ENCODE measurements around the gene B3GALNT2. TPM values are rescaled to one million over a fixed set of nuclear protein-coding genes. Genes with fewer than 3 reads are reported as not detected.

Gene B3GALNT2
- total and polyA plus RNA-seq, 7 donors, result 7.1 to 46.9 (median 27.0) TPM

DNA sequence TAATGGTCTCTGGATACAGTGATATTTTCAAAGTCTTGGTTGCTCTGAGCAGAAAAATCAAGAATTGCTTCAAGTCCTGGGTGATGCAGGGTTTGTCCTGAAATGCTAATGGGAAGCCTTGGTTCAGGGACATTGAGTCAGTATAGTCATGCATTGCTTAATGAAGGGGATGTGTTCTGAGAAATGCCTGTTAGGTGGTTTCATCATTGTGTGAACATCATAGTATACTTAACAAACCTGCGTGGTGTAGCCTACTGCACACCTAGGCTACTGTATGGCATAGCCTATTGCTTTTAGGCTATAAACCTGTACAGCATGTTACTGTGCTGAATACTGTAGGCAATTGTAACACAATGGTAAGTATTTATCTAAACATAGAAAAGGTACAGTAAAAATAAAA lies 100.7 kb downstream of the B3GALNT2 start:
- intact Hi-C loops (cut with DNase I), result no loop called here
- TF ChIP-seq, protein P1, sequence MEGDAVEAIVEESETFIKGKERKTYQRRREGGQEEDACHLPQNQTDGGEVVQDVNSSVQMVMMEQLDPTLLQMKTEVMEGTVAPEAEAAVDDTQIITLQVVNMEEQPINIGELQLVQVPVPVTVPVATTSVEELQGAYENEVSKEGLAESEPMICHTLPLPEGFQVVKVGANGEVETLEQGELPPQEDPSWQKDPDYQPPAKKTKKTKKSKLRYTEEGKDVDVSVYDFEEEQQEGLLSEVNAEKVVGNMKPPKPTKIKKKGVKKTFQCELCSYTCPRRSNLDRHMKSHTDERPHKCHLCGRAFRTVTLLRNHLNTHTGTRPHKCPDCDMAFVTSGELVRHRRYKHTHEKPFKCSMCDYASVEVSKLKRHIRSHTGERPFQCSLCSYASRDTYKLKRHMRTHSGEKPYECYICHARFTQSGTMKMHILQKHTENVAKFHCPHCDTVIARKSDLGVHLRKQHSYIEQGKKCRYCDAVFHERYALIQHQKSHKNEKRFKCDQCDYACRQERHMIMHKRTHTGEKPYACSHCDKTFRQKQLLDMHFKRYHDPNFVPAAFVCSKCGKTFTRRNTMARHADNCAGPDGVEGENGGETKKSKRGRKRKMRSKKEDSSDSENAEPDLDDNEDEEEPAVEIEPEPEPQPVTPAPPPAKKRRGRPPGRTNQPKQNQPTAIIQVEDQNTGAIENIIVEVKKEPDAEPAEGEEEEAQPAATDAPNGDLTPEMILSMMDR (IDR thresholded peaks at IDR 0.05), result no peak

DNA sequence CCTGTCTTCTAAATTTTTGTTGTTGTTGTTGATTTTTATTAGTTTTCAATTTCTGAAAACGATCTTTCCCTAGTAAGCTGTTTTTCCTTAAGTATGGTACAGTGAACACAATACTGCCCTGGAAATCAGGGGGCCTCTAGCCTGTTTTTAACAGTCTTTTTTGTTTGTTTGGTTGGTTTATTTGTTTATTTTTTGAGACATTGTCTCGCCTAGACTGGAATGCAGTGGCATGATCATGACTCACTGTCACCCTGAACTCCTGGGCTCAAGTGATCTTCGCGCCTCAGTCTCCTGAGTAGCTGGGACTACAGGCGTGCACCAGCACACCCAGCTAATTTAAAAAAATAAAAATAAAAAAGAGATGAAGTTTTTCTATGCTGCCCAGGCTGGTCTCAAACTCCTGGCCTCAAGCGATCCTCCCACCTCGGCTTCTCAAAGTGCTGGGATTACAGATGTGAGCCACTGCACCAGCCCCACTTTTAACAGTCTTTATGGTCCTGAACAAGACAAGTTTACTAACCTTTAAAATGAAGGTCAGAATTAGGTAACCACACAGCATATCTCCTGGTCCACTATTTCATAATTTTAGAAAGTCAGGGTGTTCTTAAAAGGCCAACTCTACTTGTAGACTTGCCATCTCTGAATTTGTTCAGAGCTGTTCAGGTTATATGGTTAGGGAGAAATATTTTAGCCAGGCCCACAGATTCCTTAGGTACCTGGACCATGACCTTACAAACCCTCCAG lies 101.6 kb downstream of the B3GALNT2 start:
- DNase-seq, result no peak
- TF ChIP-seq, protein P1 (IDR thresholded peaks at IDR 0.05), result no peak
- peak in 1 of 4 donors; percentile 40 for ATAC-seq
- intact Hi-C loops (cut with DNase I), result no loop called here
- Histone ChIP-seq H3K4me3 (no peak overlapping the region), H3K9me3 (no peaks in the 10 kb centered on the region), H3K4me1 (peaks cover 3% of the 10 kb centered on the region), H3K36me3 (ENCODE audit: insufficient read depth in 1 of 2, low read depth in 1 of 2) (peaks cover 0 to 15% of the 10 kb centered on the region in 2 donors), H3K27ac (no peak overlapping the region), H3K27me3 (ENCODE audit: insufficient read depth in 3 of 3, low read length in 2 of 3) (no peaks in the 10 kb centered on the region)
- 92 to 96% (median 95%) methylated on average over 7 of the region's 7 CpGs for WGBS, 3 donors

More for the DNA sequence above, 100.7 kb downstream of the B3GALNT2 start:
- Histone ChIP-seq H3K36me3 (ENCODE audit: insufficient read depth in 1 of 2, low read depth in 1 of 2) (peaks cover 0 to 15% of the 10 kb centered on the region in 2 donors), H3K27ac (no peak overlapping the region), H3K27me3 (ENCODE audit: insufficient read depth in 3 of 3, low read length in 2 of 3) (no peaks in the 10 kb centered on the region), H3K4me3 (no peak overlapping the region), H3K4me1 (peaks cover 11% of the 10 kb centered on the region), H3K9me3 (no peaks in the 10 kb centered on the region)
- ATAC-seq (peak in 1 of 4 donors; percentile 28), DNase-seq (no peak)
- 93 to 100% (median 100%) methylated on average over 1 of the region's 1 CpG for WGBS, 3 donors

DNA sequence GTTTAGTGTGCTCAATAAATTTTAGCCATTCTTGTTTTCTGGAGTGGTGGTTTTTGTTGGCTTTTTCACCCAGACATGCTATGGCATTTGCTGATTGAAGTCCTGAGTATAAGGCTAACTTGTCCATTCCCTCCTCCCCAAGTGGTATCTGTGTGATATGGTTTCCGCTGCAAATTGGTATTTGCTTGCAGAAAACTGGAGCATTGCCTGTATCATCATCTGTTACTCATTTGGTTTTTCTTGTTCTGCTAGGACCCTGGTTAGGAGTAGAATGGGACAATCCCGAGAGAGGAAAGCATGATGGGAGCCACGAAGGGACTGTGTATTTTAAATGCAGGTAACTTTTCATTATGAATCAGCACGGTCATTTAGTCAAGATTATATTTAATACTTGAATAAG lies 103.0 kb downstream of the B3GALNT2 start:
- H3K9me3 ChIP-seq, result no peaks in the 10 kb centered on the region
- ATAC-seq (no peak), DNase-seq (no peak)
- TF ChIP-seq, protein P1 (IDR thresholded peaks at IDR 0.05), result no peak
- no peaks in the 10 kb centered on the region for H3K27me3 ChIP-seq (ENCODE audit: insufficient read depth in 3 of 3, low read length in 2 of 3)
- H3K4me1 ChIP-seq, result no peaks in the 10 kb centered on the region
- peaks cover 0 to 15% of the 10 kb centered on the region in 2 donors for H3K36me3 ChIP-seq (ENCODE audit: insufficient read depth in 1 of 2, low read depth in 1 of 2)
- H3K4me3 ChIP-seq, result no peak overlapping the region
- intact Hi-C loops (cut with DNase I), result no loop called here
- WGBS, 3 donors, result 79 to 88% (median 82%) methylated on average over 4 of the region's 4 CpGs
- H3K27ac ChIP-seq, result no peak overlapping the region

Other genes with a start within 250 kb of the B3GALNT2 start
- 10 to 100 TPM; 12.8 to 16.0 (median 14.6) TPM for gene ARID4B, start 176.3 kb downstream of the B3GALNT2 start, total RNA-seq
- 10 to 100 TPM in 1 of 3 donors, 1 to 10 TPM in 2; 2.9 to 13.7 (median 8.8) TPM for gene ARID4B, start 176.3 kb downstream of the B3GALNT2 start, polyA plus RNA-seq
- gene GGPS1, start 175.9 kb downstream of the B3GALNT2 start, total RNA-seq, result 10 to 100 TPM; 21.1 to 39.5 (median 28.9) TPM
- gene GGPS1, start 175.9 kb downstream of the B3GALNT2 start, polyA plus RNA-seq, result 10 to 100 TPM; 17.9 to 49.5 (median 34.0) TPM
- 10 to 100 TPM; 20.6 to 26.8 (median 24.1) TPM for gene TBCE, start 137.0 kb downstream of the B3GALNT2 start, total RNA-seq
- 10 to 100 TPM; 32.7 to 41.5 (median 34.8) TPM for gene TBCE, start 137.0 kb downstream of the B3GALNT2 start, polyA plus RNA-seq
- gene GNG4, start 145.3 kb upstream of the B3GALNT2 start, total RNA-seq, result not detected
- under 1 TPM; 0.04 to 0.41 (median 0.05) TPM for gene GNG4, start 145.3 kb upstream of the B3GALNT2 start, polyA plus RNA-seq